ENCODE results near the gene LANCL3. TPM values are rescaled to one million over a fixed set of nuclear protein-coding genes. Genes with fewer than 3 reads are reported as not detected.

Gene LANCL3
- total RNA-seq, 1 donor from 2014 or later = 0.03 TPM

- DNase-seq (ENCODE audit: extremely low spot score, unreplicated experiment) = no peak
- no peaks in the 10 kb centered on the region for H3K36me3 Mint-ChIP-seq (ENCODE audit: unreplicated experiment)
- H3K9me3 Mint-ChIP-seq (ENCODE audit: unreplicated experiment) = no peaks in the 10 kb centered on the region
Measured at GRCh38 chrX:37603938-37604409, 32.5 kb downstream of the LANCL3 start.

GRCh38 chrX:37607243-37607642 lies 35.8 kb downstream of the LANCL3 start:
- no peak overlapping the region for H3K4me3 Mint-ChIP-seq (ENCODE audit: unreplicated experiment)
- no peaks in the 10 kb centered on the region for H3K36me3 Mint-ChIP-seq (ENCODE audit: unreplicated experiment)
- no peak for DNase-seq (ENCODE audit: extremely low spot score, unreplicated experiment)
- no peaks in the 10 kb centered on the region for H3K4me1 Mint-ChIP-seq (ENCODE audit: unreplicated experiment)
- TF ChIP-seq, protein P1, sequence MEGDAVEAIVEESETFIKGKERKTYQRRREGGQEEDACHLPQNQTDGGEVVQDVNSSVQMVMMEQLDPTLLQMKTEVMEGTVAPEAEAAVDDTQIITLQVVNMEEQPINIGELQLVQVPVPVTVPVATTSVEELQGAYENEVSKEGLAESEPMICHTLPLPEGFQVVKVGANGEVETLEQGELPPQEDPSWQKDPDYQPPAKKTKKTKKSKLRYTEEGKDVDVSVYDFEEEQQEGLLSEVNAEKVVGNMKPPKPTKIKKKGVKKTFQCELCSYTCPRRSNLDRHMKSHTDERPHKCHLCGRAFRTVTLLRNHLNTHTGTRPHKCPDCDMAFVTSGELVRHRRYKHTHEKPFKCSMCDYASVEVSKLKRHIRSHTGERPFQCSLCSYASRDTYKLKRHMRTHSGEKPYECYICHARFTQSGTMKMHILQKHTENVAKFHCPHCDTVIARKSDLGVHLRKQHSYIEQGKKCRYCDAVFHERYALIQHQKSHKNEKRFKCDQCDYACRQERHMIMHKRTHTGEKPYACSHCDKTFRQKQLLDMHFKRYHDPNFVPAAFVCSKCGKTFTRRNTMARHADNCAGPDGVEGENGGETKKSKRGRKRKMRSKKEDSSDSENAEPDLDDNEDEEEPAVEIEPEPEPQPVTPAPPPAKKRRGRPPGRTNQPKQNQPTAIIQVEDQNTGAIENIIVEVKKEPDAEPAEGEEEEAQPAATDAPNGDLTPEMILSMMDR (IDR thresholded peaks at IDR 0.05) = no peak
- no peaks in the 10 kb centered on the region for H3K9me3 Mint-ChIP-seq (ENCODE audit: unreplicated experiment)
- no peak overlapping the region for H3K27ac Mint-ChIP-seq (ENCODE audit: unreplicated experiment)
- no peaks in the 10 kb centered on the region for H3K27me3 Mint-ChIP-seq (ENCODE audit: unreplicated experiment)

More at GRCh38 chrX:37603938-37604409, 32.5 kb downstream of the LANCL3 start:
- Mint-ChIP-seq H3K4me1 (ENCODE audit: unreplicated experiment) (no peaks in the 10 kb centered on the region), H3K4me3 (ENCODE audit: unreplicated experiment) (no peak overlapping the region), H3K27ac (ENCODE audit: unreplicated experiment) (no peak overlapping the region), H3K27me3 (ENCODE audit: unreplicated experiment) (no peaks in the 10 kb centered on the region)
- TF ChIP-seq, protein P1 (IDR thresholded peaks at IDR 0.05) = no peak

DNA sequence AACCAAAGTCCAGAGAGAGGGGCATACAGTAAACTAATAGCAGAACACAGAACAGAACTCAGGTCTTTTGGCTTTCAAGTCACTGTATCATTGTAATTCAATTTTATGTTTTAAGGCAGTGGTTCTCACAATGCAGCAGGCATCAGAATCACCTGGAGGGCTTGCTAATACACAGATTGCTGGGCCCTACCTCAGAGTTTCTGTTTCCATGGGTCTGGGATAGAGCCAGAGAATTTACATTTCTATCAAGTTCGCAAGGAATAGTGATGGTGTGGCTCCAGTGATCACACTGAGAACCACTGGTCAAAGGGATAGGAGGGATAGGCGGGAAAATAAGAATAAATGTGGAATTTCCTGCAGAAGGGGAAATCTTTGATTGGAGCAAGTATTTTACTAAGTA lies 36.7 kb downstream of the LANCL3 start:
- H3K9me3 Mint-ChIP-seq (ENCODE audit: unreplicated experiment) = no peaks in the 10 kb centered on the region
- no peak overlapping the region for H3K4me3 Mint-ChIP-seq (ENCODE audit: unreplicated experiment)
- H3K27me3 Mint-ChIP-seq (ENCODE audit: unreplicated experiment) = no peaks in the 10 kb centered on the region
- H3K27ac Mint-ChIP-seq (ENCODE audit: unreplicated experiment) = no peak overlapping the region
- no peak for DNase-seq (ENCODE audit: extremely low spot score, unreplicated experiment)
- H3K36me3 Mint-ChIP-seq (ENCODE audit: unreplicated experiment) = no peaks in the 10 kb centered on the region
- no peaks in the 10 kb centered on the region for H3K4me1 Mint-ChIP-seq (ENCODE audit: unreplicated experiment)
- TF ChIP-seq, protein P1 (IDR thresholded peaks at IDR 0.05) = no peak

GRCh38 chrX:37609727-37610126 lies 38.3 kb downstream of the LANCL3 start:
- TF ChIP-seq, protein P1 (IDR thresholded peaks at IDR 0.05) = no peak
- no peak for DNase-seq (ENCODE audit: extremely low spot score, unreplicated experiment)
- no peak overlapping the region for H3K27ac Mint-ChIP-seq (ENCODE audit: unreplicated experiment)
- no peaks in the 10 kb centered on the region for H3K4me1 Mint-ChIP-seq (ENCODE audit: unreplicated experiment)
- H3K4me3 Mint-ChIP-seq (ENCODE audit: unreplicated experiment) = no peak overlapping the region
- no peaks in the 10 kb centered on the region for H3K36me3 Mint-ChIP-seq (ENCODE audit: unreplicated experiment)
- no peaks in the 10 kb centered on the region for H3K9me3 Mint-ChIP-seq (ENCODE audit: unreplicated experiment)
- H3K27me3 Mint-ChIP-seq (ENCODE audit: unreplicated experiment) = no peaks in the 10 kb centered on the region

DNA sequence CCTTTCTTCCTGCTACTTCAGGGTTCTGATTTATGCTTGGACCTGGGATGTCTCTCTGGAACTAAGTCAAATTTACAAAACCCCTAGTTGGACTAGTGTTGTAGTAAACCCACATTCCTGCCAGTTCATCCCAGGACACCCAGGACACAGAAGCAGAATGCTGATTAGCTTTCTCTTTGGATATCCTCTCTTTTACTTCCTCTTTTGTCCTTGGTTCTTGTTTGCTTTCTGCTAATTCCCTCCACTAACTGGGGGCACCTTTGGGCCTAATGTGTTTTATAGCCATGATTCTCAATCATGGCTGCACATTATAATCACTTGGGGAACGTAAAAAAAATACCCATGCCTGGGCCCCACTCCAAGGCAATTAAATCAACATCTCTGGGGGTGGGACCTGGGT lies 42.5 kb downstream of the LANCL3 start:
- H3K4me3 Mint-ChIP-seq (ENCODE audit: unreplicated experiment) = no peak overlapping the region
- no peaks in the 10 kb centered on the region for H3K9me3 Mint-ChIP-seq (ENCODE audit: unreplicated experiment)
- no peak for DNase-seq (ENCODE audit: extremely low spot score, unreplicated experiment)
- H3K27me3 Mint-ChIP-seq (ENCODE audit: unreplicated experiment) = peaks cover 2% of the 10 kb centered on the region
- no peak overlapping the region for H3K27ac Mint-ChIP-seq (ENCODE audit: unreplicated experiment)
- no peaks in the 10 kb centered on the region for H3K4me1 Mint-ChIP-seq (ENCODE audit: unreplicated experiment)
- TF ChIP-seq, protein P1 (IDR thresholded peaks at IDR 0.05) = no peak
- no peaks in the 10 kb centered on the region for H3K36me3 Mint-ChIP-seq (ENCODE audit: unreplicated experiment)
